ENCODE measurements around the gene SYCN. TPM values are rescaled to one million over a fixed set of nuclear protein-coding genes. Genes with fewer than 3 reads are reported as not detected.

Gene SYCN
- total RNA-seq, 4 donors from 2014 or later = not detected

- H3K27me3 ChIP-seq = peaks cover 0 to 52% (median 7%) of the 10 kb centered on the region in 4 donors
- peaks cover 5 to 53% (median 13%) of the 10 kb centered on the region in 3 donors for H3K4me1 ChIP-seq
- no peaks in the 10 kb centered on the region for H3K36me3 ChIP-seq
- WGBS, 2 donors = 18 to 39% methylated on average over 5 to 8 of the region's 8 CpGs
- H3K4me3 ChIP-seq = no peak overlapping the region
- intact Hi-C loops (cut with DNase I) = no loop called here
- DNase-seq = no peak
- H3K27ac ChIP-seq = peak overlapping the region in 3 of 4 donors; percentile 4 to 72 (median 50)
- no peak for TF ChIP-seq POLR2A (IDR thresholded peaks at IDR 0.05)
- TF ChIP-seq, protein P1, sequence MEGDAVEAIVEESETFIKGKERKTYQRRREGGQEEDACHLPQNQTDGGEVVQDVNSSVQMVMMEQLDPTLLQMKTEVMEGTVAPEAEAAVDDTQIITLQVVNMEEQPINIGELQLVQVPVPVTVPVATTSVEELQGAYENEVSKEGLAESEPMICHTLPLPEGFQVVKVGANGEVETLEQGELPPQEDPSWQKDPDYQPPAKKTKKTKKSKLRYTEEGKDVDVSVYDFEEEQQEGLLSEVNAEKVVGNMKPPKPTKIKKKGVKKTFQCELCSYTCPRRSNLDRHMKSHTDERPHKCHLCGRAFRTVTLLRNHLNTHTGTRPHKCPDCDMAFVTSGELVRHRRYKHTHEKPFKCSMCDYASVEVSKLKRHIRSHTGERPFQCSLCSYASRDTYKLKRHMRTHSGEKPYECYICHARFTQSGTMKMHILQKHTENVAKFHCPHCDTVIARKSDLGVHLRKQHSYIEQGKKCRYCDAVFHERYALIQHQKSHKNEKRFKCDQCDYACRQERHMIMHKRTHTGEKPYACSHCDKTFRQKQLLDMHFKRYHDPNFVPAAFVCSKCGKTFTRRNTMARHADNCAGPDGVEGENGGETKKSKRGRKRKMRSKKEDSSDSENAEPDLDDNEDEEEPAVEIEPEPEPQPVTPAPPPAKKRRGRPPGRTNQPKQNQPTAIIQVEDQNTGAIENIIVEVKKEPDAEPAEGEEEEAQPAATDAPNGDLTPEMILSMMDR (IDR thresholded peaks at IDR 0.05) = no peak
- no peaks in the 10 kb centered on the region for H3K9me3 ChIP-seq
These were observed 10.3 kb downstream of the SYCN start for GRCh38 chr19:39193803-39194202.

DNA sequence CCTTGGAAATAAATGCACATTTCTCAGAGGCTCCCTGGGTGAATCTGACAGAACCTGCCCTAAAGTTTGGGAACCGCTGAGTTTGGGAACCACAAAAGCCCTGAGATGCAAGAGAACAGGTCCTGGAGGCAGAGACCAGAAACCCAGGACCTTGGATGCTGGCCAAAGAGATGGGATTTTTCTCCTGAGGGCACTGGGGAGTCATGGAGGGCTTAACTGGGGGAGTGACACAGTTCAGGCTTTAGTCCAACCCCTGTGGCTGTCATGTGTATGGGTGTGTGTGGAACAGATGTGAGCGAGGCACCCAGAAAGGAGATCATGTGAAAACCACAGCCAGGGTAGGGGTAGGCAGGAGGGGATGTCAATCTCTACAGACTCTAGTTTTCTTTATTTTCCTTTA is 11.2 kb downstream of the SYCN start:
- H3K4me1 ChIP-seq = peaks cover 5 to 45% (median 13%) of the 10 kb centered on the region in 3 donors
- no peaks in the 10 kb centered on the region for H3K36me3 ChIP-seq
- 56 to 60% methylated on average over 2 of the region's 2 CpGs for WGBS, 2 donors
- H3K27me3 ChIP-seq = peaks cover 0 to 52% (median 7%) of the 10 kb centered on the region in 4 donors
- no peak for TF ChIP-seq POLR2A (IDR thresholded peaks at IDR 0.05)
- TF ChIP-seq, protein P1 (IDR thresholded peaks at IDR 0.05) = no peak
- no peak overlapping the region for H3K4me3 ChIP-seq
- no peaks in the 10 kb centered on the region for H3K9me3 ChIP-seq
- no peak for DNase-seq
- peak overlapping the region in 2 of 4 donors; percentile 8 to 50 for H3K27ac ChIP-seq
- intact Hi-C loops (cut with DNase I) = no loop called here

DNA sequence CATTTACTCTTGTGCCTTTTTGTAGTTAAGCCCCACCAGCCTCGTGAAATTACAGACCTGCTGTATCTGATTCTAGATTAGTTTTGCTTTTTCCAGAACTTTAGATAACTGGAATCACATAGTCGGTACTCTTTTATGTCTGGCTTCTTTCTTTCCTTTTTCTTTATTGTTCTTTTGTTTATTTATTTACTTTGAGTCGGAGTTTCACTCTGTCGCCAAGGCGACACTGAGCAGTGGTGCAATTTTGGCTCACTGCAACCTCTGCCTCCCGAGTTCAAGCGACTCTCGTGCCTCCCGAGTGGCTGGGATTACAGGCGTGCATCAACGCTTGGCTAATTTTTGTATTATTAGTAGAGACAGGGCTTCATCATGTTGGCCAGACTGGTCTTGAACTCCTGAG is 13.3 kb downstream of the SYCN start:
- WGBS, 2 donors = 42 to 55% methylated on average over 8 to 11 of the region's 11 CpGs
- intact Hi-C loops (cut with DNase I) = no loop called here
- no peak for DNase-seq

DNA sequence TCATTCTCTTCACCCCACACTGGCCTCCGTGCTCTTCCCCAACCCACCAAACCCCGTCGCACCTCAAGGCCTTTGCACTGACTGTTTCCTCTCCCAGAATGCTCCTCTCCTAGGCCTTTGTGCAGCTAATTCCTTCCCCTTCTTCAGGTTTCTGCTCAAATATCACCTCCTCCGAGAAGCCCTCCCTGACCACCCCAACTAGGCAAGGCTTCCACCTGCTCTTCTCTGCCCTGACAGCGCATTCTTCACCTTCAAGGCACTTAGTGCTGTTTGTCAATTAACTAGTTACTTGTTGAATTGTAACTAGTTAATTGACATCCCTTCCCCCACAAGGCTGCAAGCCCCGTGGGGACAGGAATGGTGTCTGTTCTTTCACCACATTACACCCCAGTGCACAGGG is 15.1 kb downstream of the SYCN start:
- no peaks in the 10 kb centered on the region for H3K36me3 ChIP-seq
- no peak overlapping the region for H3K27ac ChIP-seq
- intact Hi-C loops (cut with DNase I) = loop anchor here (5.0 kb wide), 1 partner anchor 67 kb away; no protein-coding TSS in a partner anchor
- H3K9me3 ChIP-seq = no peaks in the 10 kb centered on the region
- WGBS, 2 donors = 56 to 74% methylated on average over 6 of the region's 6 CpGs
- DNase-seq = no peak
- TF ChIP-seq, protein P1 (IDR thresholded peaks at IDR 0.05) = no peak
- TF ChIP-seq POLR2A (IDR thresholded peaks at IDR 0.05) = no peak
- no peak overlapping the region for H3K4me3 ChIP-seq
- peaks cover 0 to 21% (median 0%) of the 10 kb centered on the region in 4 donors for H3K27me3 ChIP-seq
- H3K4me1 ChIP-seq = peaks cover 0 to 22% (median 0%) of the 10 kb centered on the region in 3 donors

More for the DNA sequence above, 13.3 kb downstream of the SYCN start:
- Histone ChIP-seq H3K4me3 (no peak overlapping the region), H3K36me3 (no peaks in the 10 kb centered on the region), H3K27ac (no peak overlapping the region), H3K27me3 (peaks cover 0 to 38% (median 0%) of the 10 kb centered on the region in 4 donors), H3K9me3 (no peaks in the 10 kb centered on the region), H3K4me1 (peaks cover 0 to 32% (median 0%) of the 10 kb centered on the region in 3 donors)
- TF ChIP-seq, protein P1 (IDR thresholded peaks at IDR 0.05) = no peak

DNA sequence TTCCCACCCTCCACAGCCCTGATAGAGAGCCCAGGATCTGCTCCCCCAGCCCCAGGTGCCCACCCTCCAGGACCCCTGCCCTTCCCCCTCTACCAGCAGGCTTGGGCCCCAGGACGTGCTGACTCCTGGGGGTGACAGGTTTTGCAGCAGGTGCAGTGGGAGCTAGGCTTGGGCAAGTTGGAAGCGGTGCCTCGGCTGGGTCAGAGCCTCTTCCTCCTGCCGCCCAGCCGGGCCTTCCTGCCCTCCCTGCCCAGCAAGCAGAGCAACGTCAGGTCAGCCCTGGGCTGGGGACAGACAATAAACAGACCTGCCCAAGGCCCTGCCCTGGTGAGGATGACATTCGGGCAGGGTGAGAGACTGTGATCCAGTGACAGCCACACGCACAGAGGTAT is 16.5 kb downstream of the SYCN start:
- WGBS, 2 donors = 34 to 47% methylated on average over 2 of the region's 8 CpGs
- Histone ChIP-seq H3K4me3 (no peak overlapping the region), H3K36me3 (no peaks in the 10 kb centered on the region), H3K27ac (peak overlapping the region in 3 of 4 donors; percentile 55 to 70 (median 58)), H3K27me3 (peaks cover 0 to 21% (median 0%) of the 10 kb centered on the region in 4 donors), H3K4me1 (peaks cover 0 to 8% (median 0%) of the 10 kb centered on the region in 3 donors), H3K9me3 (no peaks in the 10 kb centered on the region)
- TF ChIP-seq, protein P1 (IDR thresholded peaks at IDR 0.05) = no peak
- no peak for TF ChIP-seq POLR2A (IDR thresholded peaks at IDR 0.05)
- intact Hi-C loops (cut with DNase I) = loop anchor here (5.0 kb wide), 1 partner anchor 65 kb away; no protein-coding TSS in a partner anchor
- DNase-seq = no peak
